Measurements from ENCODE around the gene COLEC11. TPM values are rescaled to one million over a fixed set of nuclear protein-coding genes. Genes with fewer than 3 reads are reported as not detected.

Gene COLEC11
- total RNA-seq, 1 donor from 2014 or later: 10.1 TPM

GRCh38 chr2:3670376-3670775 is 75.5 kb downstream of the COLEC11 start:
- Mint-ChIP-seq H3K9me3 (no peaks in the 10 kb centered on the region), H3K4me1 (no peaks in the 10 kb centered on the region), H3K27me3 (ENCODE audit: low read depth) (peaks cover 31% of the 10 kb centered on the region), H3K36me3 (no peaks in the 10 kb centered on the region), H3K4me3 (no peak overlapping the region), H3K27ac (no peak overlapping the region)
- TF ChIP-seq, protein P1, sequence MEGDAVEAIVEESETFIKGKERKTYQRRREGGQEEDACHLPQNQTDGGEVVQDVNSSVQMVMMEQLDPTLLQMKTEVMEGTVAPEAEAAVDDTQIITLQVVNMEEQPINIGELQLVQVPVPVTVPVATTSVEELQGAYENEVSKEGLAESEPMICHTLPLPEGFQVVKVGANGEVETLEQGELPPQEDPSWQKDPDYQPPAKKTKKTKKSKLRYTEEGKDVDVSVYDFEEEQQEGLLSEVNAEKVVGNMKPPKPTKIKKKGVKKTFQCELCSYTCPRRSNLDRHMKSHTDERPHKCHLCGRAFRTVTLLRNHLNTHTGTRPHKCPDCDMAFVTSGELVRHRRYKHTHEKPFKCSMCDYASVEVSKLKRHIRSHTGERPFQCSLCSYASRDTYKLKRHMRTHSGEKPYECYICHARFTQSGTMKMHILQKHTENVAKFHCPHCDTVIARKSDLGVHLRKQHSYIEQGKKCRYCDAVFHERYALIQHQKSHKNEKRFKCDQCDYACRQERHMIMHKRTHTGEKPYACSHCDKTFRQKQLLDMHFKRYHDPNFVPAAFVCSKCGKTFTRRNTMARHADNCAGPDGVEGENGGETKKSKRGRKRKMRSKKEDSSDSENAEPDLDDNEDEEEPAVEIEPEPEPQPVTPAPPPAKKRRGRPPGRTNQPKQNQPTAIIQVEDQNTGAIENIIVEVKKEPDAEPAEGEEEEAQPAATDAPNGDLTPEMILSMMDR (IDR thresholded peaks at IDR 0.05; ENCODE audit: unreplicated experiment): no peak
- DNase-seq (ENCODE audit: low spot score in 2 of 2, unreplicated experiment in 2 of 2): no peak

DNA sequence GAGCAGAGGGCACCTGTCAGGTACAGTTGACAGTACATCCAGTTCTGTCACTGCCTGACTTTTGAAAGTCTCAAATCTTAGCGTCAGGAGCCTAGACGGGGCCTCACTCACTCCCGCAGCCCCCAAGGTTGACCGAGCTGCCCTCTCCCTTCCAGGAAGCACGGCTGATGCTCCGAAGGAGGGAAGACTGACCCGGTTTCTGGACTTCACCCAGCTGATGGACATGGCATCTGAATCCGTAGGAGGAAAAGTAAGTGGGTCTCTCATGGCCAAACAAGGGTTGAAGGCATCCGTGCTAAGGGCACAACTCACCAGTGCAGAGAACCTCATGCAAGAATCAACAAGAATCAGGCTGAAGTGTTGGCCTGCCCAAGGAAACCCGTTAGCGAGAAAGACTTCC is 76.0 kb downstream of the COLEC11 start:
- Mint-ChIP-seq H3K4me1 (no peaks in the 10 kb centered on the region), H3K27ac (no peak overlapping the region), H3K27me3 (ENCODE audit: low read depth) (peaks cover 36% of the 10 kb centered on the region), H3K4me3 (no peak overlapping the region), H3K9me3 (no peaks in the 10 kb centered on the region), H3K36me3 (no peaks in the 10 kb centered on the region)
- TF ChIP-seq, protein P1 (IDR thresholded peaks at IDR 0.05; ENCODE audit: unreplicated experiment): no peak
- no peak for DNase-seq (ENCODE audit: low spot score in 2 of 2, unreplicated experiment in 2 of 2)

DNA sequence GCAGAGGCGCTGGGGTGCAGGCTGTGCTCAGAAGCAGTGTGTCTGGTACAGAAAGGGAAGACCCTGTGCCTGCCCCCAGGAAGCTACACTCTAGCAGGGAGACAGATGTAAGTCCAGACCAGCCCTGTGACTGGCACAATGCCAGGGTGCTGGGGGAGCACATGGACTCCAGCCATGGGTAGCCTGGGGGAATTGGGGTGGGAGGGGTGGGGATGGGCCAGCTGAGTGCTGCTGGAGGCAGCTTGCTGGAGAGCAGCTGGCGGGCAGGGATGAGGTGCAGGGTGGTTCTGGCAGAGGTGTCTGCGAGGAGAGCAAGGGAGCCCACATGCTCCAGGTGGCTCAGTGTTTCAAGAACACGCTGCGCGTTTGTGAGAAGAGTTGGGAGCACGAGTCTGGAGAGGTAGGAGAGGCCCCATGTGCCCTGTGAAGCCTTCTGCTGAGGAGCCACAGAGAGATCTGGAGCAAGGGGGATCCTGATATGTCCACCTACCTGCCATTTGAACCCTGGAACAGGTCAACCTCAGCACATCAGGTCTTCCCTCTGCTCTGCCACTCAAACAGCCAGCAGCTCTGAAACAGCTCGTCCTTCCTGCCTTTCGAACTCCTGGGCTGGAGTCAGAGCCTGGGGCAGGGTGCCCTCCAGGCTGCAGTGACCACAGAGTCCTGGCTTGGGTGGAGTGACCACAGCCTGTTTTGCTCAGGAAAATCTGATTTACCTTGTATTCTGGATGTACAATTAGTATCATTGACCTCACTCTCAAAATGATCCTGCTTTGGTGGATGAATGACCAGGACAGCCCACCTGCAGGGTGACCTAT is 78.2 kb downstream of the COLEC11 start:
- Mint-ChIP-seq H3K27me3 (ENCODE audit: low read depth) (peaks cover 44% of the 10 kb centered on the region), H3K27ac (no peak overlapping the region), H3K4me3 (no peak overlapping the region), H3K9me3 (no peaks in the 10 kb centered on the region), H3K4me1 (no peaks in the 10 kb centered on the region), H3K36me3 (no peaks in the 10 kb centered on the region)
- TF ChIP-seq, protein P1 (IDR thresholded peaks at IDR 0.05; ENCODE audit: unreplicated experiment): no peak
- DNase-seq (ENCODE audit: low spot score in 2 of 2, unreplicated experiment in 2 of 2): no peak

DNA sequence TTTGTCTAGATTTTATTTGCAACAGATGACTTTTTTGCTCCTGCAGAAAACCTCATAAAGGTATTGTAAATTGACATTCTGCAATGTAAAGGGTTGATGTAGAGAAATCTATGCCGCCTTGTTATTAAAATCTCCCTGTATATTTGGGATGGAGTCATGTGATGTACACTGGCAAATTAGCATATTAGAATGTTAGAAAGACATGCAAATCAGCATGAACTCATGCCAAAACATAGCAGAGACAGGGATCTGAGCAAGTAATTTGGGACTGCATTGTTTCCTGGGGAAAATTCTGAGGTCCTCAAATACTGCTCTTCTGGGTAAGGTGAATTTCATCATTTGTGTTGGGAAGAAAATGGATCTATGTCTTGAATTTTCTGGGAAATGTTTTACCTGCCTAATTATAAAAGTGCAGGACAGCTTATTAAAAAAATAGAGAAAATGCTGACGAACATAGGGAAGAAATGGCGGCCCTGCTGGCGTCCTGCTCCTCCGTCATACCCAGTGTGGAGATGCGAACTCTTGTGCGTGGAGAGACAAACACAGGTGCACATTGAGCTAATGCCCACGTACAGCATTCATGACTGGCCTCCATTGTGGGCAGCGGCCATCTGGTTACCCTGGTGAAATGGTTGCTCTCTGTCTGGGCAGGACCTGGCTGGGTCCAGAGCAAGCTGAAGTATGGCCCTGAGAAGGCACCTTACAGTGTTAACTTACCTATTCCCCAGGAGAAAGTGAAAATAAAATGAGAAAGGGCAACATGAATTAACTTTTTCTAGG is 79.3 kb downstream of the COLEC11 start:
- H3K36me3 Mint-ChIP-seq: no peaks in the 10 kb centered on the region
- no peak for DNase-seq (ENCODE audit: low spot score in 2 of 2, unreplicated experiment in 2 of 2)
- no peaks in the 10 kb centered on the region for H3K9me3 Mint-ChIP-seq
- H3K4me3 Mint-ChIP-seq: no peak overlapping the region
- peaks cover 56% of the 10 kb centered on the region for H3K27me3 Mint-ChIP-seq (ENCODE audit: low read depth)
- no peaks in the 10 kb centered on the region for H3K4me1 Mint-ChIP-seq
- TF ChIP-seq, protein P1 (IDR thresholded peaks at IDR 0.05; ENCODE audit: unreplicated experiment): no peak
- H3K27ac Mint-ChIP-seq: no peak overlapping the region

DNA sequence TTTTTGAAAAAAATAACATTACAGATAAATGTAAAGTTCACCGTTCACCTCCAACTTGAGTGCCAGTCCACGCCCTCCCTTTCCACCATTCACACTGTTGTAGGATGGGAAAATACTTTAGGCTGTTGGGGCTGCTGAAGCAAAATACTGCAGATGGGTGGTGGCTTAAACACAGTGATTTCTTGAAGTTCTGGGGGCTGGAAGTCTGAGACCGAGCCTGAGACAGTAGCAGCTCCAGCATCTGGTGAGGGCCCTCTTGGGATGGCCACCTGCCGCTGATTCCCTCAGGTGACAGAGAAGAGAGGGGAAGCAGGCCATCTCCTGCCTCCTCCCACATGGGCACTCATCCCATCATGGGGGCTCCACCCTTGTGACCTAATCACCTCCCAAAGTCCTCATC is 80.8 kb downstream of the COLEC11 start:
- no peaks in the 10 kb centered on the region for H3K36me3 Mint-ChIP-seq
- H3K4me1 Mint-ChIP-seq: no peaks in the 10 kb centered on the region
- TF ChIP-seq, protein P1 (IDR thresholded peaks at IDR 0.05; ENCODE audit: unreplicated experiment): no peak
- H3K4me3 Mint-ChIP-seq: no peak overlapping the region
- H3K27ac Mint-ChIP-seq: no peak overlapping the region
- DNase-seq (ENCODE audit: low spot score in 2 of 2, unreplicated experiment in 2 of 2): no peak
- H3K9me3 Mint-ChIP-seq: no peaks in the 10 kb centered on the region
- H3K27me3 Mint-ChIP-seq (ENCODE audit: low read depth): peaks cover 57% of the 10 kb centered on the region

Data from mesothelial cell of epicardium (in vitro differentiated cells).